Heart left ventricle (tissue), 16 donors: ENCODE measurements around the gene SUSD5. TPM values are rescaled to one million over a fixed set of nuclear protein-coding genes. Genes with fewer than 3 reads are reported as not detected.

Experiments used
- ATAC-seq, 4 donors: fragments of 200-7000 bp; cut with Tn5 transposase; one replicate each; pipeline ENCODE4 v1.9.1; 2020 to 2022; ENCODE audit warnings: moderate library complexity in 4 of 4, mild to moderate bottlenecking in 3 of 4, moderate number of reproducible peaks in 1 of 4
- DNase-seq, 5 donors: peaks; one replicate each; pipeline ENCODE4 v3.0.0-alpha.2; 2020
- H3K27ac ChIP-seq, 12 donors: fragments of 200-600 bp; sonication (generic) in 4 of 12; one replicate each; pipeline versions ENCODE4 v1.5.0 to v1.8.0; 2016 to 2022; ENCODE audit warnings: mild to moderate bottlenecking in 2 of 12
- H3K27me3 ChIP-seq, 9 donors: fragments of 200-600 bp; sonication (generic) in 2 of 9; one replicate each; pipeline versions ENCODE4 v1.5.1 to v1.8.0; 2016 to 2022; ENCODE audit warnings: mild to moderate bottlenecking in 3 of 9
- H3K36me3 ChIP-seq, 9 donors: fragments of 200-600 bp; sonication (generic) in 2 of 9; one replicate each; pipeline versions ENCODE4 v1.5.0 to v1.8.0; 2018 to 2022; ENCODE audit warnings: mild to moderate bottlenecking in 2 of 9
- H3K4me1 ChIP-seq, 12 donors: fragments of 200-600 bp; sonication (generic) in 4 of 12; one replicate each; pipeline versions ENCODE4 v1.5.0 to v1.8.0; 2016 to 2022; ENCODE audit warnings: mild to moderate bottlenecking in 3 of 12
- H3K4me3 ChIP-seq, 12 donors: fragments of 200-600 bp; sonication (generic) in 4 of 12; one replicate each; pipeline versions ENCODE4 v1.5.0 to v1.8.0; 2017 to 2022; ENCODE audit warnings: mild to moderate bottlenecking in 9 of 12, moderate library complexity in 4 of 12
- H3K9me3 ChIP-seq, 12 donors: fragments of 200-600 bp; sonication (generic) in 4 of 12; one replicate each; pipeline versions ENCODE4 v1.5.0 to v1.8.0; 2016 to 2022; ENCODE audit warnings: mild to moderate bottlenecking in 1 of 12
- POLR2A ChIP-seq, 2 donors: fragments of 450-650 bp; IDR thresholded peaks; one replicate each; pipeline ENCODE4 v1.6.1; 2017; ENCODE audit warnings: antibody characterized with exemption in 2 of 2, mild to moderate bottlenecking in 2 of 2, moderate library complexity in 2 of 2
- WGBS, 4 donors: extraction: QIAGEN DNeasy Blood & Tissue Kit in 2 of 4; methylation state at CpG; one replicate each; pipeline versions ENCODE4 v1.1.5 to v1.1.7; 2013 to 2018; 5-methylcytosine and 5-hydroxymethylcytosine counted together
- intact Hi-C, 10 donors: fragments of 100-400 bp; cut with DNase I; formaldehyde crosslinking; loops; one replicate each; pipeline versions ENCODE4 v1.11.1 to v1.14.2; 2022
- polyA plus RNA-seq, 2 donors: library from polyadenylated mRNA; stranded (reverse); fragments of 200-250 nt; gene quantifications; one replicate each; pipeline ENCODE4 v1.2.3, GENCODE V29; 2013
- total RNA-seq, 9 donors: library from RNA; depleted of rRNA in 2 of 9; stranded (reverse); fragments of >200 nt in 2 of 9; fragmentation: NEBNext Ultra II Directional in 3 of 9; extraction: Animal tissue kit (Norgen Biotek cat#: 25700) in 3 of 9; gene quantifications; one replicate each; pipeline versions ENCODE4 v1.1.0 to v1.2.4, GENCODE V29; 2016 to 2023
- TF ChIP-seq, protein P1 (sequence below), 12 donors: fragments of 200-600 bp; sonication (generic) in 4 of 12; IDR thresholded peaks; one replicate each; pipeline versions ENCODE4 v1.5.0 to v1.8.0; 2018 to 2022; ENCODE audit warnings: antibody characterized with exemption in 12 of 12, mild to moderate bottlenecking in 5 of 12
- donor health status: ischemic (EF 13 %, LVEDD 7.1; RV severe dilation, severe dysfunction).
- donor health status: healthy with polysubstance abuse.
- donor health status: DM: no; HTN: yes; CAD: no.
- donor health status: DM: no; HTN: no; CAD: no.
- donor health status: ischemic (EF 25% LVEDD 6.9; RV normal size, moderate dysfunction).
- donor health status: ischemic (EF 25% LVEDD 5.7; RV mildly dilated, moderate dysfunction).
- donor health status: healthy.
- donor health status: DM: yes; HTN: yes; CAD: no.
- donor health status: ischemic (EF 35%, LVEDD 5.7; RV mildly dilated, moderate dysfunction).
- donor health status: nonischemic (EF 11% LVEDD 7.7; RV severe dilation, severe dysfunction).
- donor health status: DM: yes; HTN: yes; CAD: no.
- donor health status: PGD.
- donor health status: ischemic (EF 29% LVEDD 5.4; RV normal size, mild dysfunction).
- donor health status: nonischemic (EF 23%, LVEDD 6.1; RV moderate dilation, normal function).

The SUSD5 gene
- total and polyA plus RNA-seq, 11 donors: 0.49 to 20.3 (median 1.1) TPM

DNA sequence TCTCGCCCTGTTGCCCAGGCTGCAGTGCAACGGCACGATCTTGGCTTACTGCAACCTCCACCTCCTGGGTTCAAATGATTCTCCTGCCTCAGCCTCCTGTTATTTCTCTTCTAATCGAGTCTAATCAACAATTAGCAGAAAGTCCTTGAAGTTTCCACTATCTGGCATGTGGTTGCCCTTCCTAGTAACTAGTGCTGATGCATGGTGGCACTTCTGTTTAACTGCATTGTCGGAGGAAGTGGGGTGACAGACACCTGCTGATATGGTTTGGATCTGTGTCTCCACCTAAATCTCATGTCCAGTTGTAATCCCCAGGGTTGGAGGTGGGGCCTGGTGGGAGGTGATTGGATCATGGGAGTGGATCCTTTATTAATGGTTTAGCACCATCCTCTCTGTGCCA is 95.6 kb downstream of the SUSD5 start:
- DNase-seq (no peak), ATAC-seq (no peak)
- TF ChIP-seq, protein P1, sequence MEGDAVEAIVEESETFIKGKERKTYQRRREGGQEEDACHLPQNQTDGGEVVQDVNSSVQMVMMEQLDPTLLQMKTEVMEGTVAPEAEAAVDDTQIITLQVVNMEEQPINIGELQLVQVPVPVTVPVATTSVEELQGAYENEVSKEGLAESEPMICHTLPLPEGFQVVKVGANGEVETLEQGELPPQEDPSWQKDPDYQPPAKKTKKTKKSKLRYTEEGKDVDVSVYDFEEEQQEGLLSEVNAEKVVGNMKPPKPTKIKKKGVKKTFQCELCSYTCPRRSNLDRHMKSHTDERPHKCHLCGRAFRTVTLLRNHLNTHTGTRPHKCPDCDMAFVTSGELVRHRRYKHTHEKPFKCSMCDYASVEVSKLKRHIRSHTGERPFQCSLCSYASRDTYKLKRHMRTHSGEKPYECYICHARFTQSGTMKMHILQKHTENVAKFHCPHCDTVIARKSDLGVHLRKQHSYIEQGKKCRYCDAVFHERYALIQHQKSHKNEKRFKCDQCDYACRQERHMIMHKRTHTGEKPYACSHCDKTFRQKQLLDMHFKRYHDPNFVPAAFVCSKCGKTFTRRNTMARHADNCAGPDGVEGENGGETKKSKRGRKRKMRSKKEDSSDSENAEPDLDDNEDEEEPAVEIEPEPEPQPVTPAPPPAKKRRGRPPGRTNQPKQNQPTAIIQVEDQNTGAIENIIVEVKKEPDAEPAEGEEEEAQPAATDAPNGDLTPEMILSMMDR (IDR thresholded peaks at IDR 0.05): no peak
- no peak for TF ChIP-seq POLR2A (IDR thresholded peaks at IDR 0.05)
- WGBS, 4 donors: 87 to 91% (median 89%) methylated on average over 5 of the region's 5 CpGs
- Histone ChIP-seq H3K4me3 (no peak overlapping the region), H3K9me3 (no peaks in the 10 kb centered on the region), H3K27me3 (no peaks in the 10 kb centered on the region), H3K36me3 (peaks cover 0 to 81% (median 65%) of the 10 kb centered on the region in 9 donors), H3K27ac (no peak overlapping the region), H3K4me1 (peaks cover 0 to 16% (median 2%) of the 10 kb centered on the region in 12 donors)
- intact Hi-C loops: no loop called here

GRCh38 chr3:33119891-33120290 is 98.7 kb downstream of the SUSD5 start:
- peak overlapping the region in 1 of 12 donors; percentile 4 for H3K27ac ChIP-seq
- intact Hi-C loops: loop anchor here in 1 of 10 donors (10.0 kb wide), 1 partner anchor 675 kb away; the partner anchor contains the start of gene PDCD6IP
- no peak for TF ChIP-seq POLR2A (IDR thresholded peaks at IDR 0.05)
- TF ChIP-seq, protein P1 (IDR thresholded peaks at IDR 0.05): no peak

DNA sequence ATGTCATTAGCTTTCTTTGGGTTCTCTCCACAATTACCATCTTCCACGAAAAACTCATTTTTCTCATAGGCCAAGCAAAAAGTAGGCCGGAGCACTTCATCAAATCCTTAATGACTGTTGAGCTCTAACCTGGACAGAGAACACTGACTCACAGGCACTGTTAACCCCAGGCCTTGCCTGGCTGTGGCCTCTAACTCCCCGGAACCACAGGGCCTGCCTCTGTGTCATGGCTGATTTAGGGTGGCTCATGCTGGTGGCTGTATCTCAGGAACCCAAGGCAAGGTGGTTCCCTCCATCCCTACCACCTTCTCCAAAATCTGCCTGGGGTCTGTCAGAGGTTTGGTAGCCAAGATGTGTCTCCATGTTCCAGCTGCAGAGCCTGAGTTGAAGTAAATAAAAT is 101.1 kb downstream of the SUSD5 start:
- Histone ChIP-seq H3K4me1 (peaks cover 0 to 45% (median 25%) of the 10 kb centered on the region in 12 donors), H3K27ac (no peak overlapping the region), H3K36me3 (peaks cover 0 to 26% (median 20%) of the 10 kb centered on the region in 9 donors), H3K9me3 (no peaks in the 10 kb centered on the region), H3K27me3 (no peaks in the 10 kb centered on the region), H3K4me3 (no peak overlapping the region)
- ATAC-seq: no peak
- no peak for TF ChIP-seq POLR2A (IDR thresholded peaks at IDR 0.05)
- TF ChIP-seq, protein P1 (IDR thresholded peaks at IDR 0.05): no peak
- WGBS, 4 donors: 94 to 100% (median 94%) methylated on average over 3 of the region's 3 CpGs
- intact Hi-C loops: loop anchor here in 1 of 10 donors (10.0 kb wide), 1 partner anchor 677 kb away; the partner anchor contains the start of gene PDCD6IP
- DNase-seq: no peak

More at GRCh38 chr3:33119891-33120290, 98.7 kb downstream of the SUSD5 start:
- DNase-seq (no peak), ATAC-seq (no peak)
- Histone ChIP-seq H3K9me3 (no peaks in the 10 kb centered on the region), H3K36me3 (peaks cover 0 to 50% (median 42%) of the 10 kb centered on the region in 9 donors), H3K4me1 (peaks cover 0 to 33% (median 16%) of the 10 kb centered on the region in 12 donors), H3K27me3 (no peaks in the 10 kb centered on the region), H3K4me3 (no peak overlapping the region)
- 47 to 68% (median 58%) methylated on average over 3 of the region's 3 CpGs for WGBS, 4 donors

GRCh38 chr3:33115024-33115768 is 103.4 kb downstream of the SUSD5 start:
- ATAC-seq: peak; percentile 61 to 78 (median 68)
- peak; percentile 63 to 82 (median 69) for DNase-seq
- TF ChIP-seq, protein P1 (IDR thresholded peaks at IDR 0.05): no peak
- TF ChIP-seq POLR2A (IDR thresholded peaks at IDR 0.05): no peak
- H3K4me1 ChIP-seq: peaks cover 0 to 44% (median 25%) of the 10 kb centered on the region in 12 donors
- no peaks in the 10 kb centered on the region for H3K9me3 ChIP-seq
- peak overlapping the region; percentile 57 to 98 (median 86) for H3K4me3 ChIP-seq
- H3K27ac ChIP-seq: peak overlapping the region; percentile 66 to 99 (median 97)
- 45 to 52% (median 51%) methylated on average over 13 of the region's 13 CpGs for WGBS, 4 donors
- intact Hi-C loops: loop anchor here in 3 of 10 donors (2.0 to 10.0 kb wide), 2 partner anchors 18 to 680 kb away; partner anchors contain the start of genes GLB1 (in 2 of the 3), TMPPE (in 2 of the 3) and PDCD6IP (in 1 of the 3)
- H3K36me3 ChIP-seq: peaks cover 0 to 4% (median 3%) of the 10 kb centered on the region in 9 donors
- H3K27me3 ChIP-seq: no peaks in the 10 kb centered on the region
